Stimulated activated CD8-positive, alpha-beta memory T cell treated with anti-CD3 and anti-CD28 coated beads, Interleukin-7, amount 100 ng/mL, for 48 hours (primary cell): ENCODE data around the gene GPR15LG.
A peak's percentile ranks its signal among the peaks of the same experiment; 100 is the strongest.

Experiments used
- DNase-seq, 2 donors: peaks; one replicate each; pipeline ENCODE4 v3.0.0-alpha.2; 2020; ENCODE audit warnings: low read depth in 1 of 2; ENCODE audit errors: extremely low read depth in 1 of 2

GPR15LG gene

DNA sequence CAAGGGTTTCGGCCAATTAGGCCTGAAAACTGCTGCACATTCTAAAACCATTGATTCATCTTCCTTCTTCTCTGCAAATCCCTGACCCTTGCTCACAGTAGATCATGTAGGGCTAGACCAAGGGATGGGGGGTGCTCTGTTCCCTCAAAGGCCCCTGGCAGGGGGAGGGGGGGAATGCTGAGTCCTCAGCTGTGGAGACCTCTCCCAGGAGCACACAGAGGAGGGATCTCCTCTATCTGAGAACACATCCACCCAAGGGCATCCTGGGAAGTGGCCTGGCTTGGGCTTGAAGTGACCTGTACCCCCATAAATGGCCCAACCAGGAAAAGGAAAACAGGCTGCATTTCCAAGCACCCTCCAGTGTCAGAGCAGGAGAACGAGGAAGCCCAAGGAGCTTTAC lies 19.7 kb downstream of the GPR15LG start:
- no peak for DNase-seq

GRCh38 chr10:84193846-84194423 lies 20.3 kb downstream of the GPR15LG start:
- no peak for DNase-seq

DNA sequence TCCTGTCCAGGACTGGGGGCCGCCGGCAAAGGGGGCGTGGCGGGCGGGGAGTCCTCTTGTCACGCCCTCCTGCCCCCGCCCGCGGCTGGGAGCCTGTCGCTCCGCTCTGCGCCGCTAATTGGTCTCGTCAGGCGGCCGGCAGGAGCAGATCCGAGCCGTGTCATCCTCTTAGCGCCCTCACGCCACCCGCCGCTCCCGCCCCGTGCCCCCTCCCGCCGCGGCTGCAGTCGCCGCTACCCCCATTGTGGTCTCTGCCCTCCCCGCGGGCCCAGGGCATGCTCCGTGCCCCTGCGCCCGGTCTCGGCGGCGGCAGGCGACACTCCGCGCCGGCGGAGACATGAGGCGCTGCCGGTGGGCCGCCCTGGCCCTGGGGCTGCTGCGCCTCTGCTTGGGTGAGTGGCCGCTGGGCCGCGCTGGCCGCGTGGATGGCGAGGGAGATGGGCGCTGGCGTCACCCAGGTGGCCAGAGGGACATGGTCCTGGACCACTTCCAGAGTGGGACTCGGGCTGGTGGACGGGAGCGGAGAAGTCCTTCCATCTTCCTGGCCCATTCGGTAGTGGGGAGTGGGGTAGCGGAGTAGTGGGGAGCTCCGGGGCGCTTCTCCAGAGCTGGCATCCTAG lies 20.9 kb downstream of the GPR15LG start, which contains the start of gene CDHR1:
Gene CDHR1, plus strand, starts transcription at position 114 of the 620 bp plus-strand sequence. Its CDS starts 224 bp downstream, at position 338.
- DNase-seq = peak; percentile 26

DNA sequence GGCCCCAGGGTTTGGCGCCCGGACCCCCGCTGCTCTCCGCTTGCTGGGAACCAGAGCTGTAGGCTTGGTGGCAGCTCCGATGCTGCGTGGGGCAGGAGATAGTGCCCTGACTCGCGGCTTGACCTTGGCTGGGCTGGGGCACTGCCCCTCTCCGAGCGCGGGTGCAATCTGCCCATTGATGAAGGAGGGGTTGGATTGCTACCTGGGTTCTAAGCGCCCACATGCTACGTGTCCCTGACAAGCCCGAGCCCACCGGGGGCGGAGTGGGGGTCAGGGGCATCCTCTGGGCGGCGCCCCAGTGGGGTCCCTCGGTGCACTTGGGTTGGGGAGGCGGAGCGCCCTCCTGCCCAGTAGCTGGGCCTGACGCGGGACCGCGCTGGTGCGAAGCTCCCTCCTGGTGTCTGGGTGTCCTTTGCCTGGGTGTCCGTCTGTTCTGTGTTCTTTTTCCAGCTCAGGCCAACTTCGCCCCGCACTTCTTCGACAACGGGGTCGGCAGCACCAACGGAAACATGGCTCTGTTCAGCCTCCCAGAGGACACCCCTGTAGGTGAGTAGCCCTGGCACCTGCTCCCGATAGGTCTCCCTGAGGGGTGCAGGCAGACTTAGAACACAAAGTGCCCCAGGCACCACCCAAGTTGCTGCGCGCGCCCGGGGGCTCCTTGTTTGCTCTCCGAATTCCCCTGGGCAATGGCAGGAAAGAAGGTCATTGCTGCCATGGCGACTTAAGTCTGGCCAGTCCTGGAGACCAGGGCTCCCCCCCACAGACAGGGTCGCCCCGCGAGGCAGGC lies 21.6 kb downstream of the GPR15LG start:
- no peak for DNase-seq

- DNase-seq = no peak
These were observed 22.5 kb downstream of the GPR15LG start for GRCh38 chr10:84196083-84196482.

DNA sequence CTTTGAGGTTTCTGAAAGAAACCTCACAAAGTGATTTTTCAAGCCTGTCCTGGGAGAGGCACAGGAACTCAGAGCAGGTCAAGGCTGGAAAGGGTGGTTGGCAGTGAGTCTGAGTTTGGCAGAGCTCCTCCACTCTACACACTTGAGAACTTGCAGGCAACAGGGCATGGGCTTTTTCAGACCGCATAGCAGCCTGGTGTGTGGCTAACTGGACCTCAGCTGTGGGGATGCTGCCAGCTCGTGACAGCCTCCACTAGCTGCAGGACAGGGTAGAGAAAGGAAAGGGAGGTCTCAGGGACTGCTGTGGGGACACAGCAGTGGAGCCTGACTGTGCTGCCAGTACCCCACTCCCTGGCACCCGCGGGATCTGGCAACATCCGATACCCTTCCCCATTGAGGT lies 23.3 kb downstream of the GPR15LG start:
- DNase-seq = no peak

- DNase-seq = no peak
These were observed 24.0 kb downstream of the GPR15LG start for GRCh38 chr10:84197643-84198042.

DNA sequence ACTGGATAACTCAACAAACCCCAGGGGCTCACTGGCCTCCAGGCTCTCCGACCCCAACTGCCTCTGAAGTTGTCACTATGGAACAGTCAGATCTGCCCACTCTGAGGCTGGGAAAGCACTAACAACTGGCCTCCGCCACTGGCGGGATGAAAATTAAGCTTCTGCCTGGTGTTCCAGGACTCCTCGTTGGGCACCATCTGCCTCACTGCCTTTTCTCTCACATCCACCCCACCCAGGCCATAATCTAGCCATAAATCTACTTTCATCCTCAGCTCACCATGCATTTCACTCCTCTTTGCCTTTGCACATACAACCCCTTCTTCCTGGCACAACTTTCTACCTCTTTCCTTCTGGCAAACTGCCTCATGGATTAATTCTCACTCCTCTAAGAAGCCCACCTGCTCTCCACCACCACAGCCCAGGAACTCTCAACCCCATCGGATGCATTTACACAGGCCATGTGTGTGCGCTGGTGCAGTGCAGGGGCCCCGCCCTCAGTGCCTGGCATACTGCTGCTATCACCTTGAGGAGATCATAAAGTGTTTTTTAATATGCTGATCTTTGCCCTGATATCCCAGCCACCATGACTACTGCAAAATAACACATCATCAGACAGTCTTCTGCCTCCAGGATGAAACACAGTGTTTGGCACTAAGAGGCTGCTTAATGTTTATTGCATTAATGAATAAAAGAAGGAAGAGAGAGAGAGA lies 24.8 kb downstream of the GPR15LG start:
- DNase-seq = no peak

- no peak for DNase-seq
These were observed 27.1 kb downstream of the GPR15LG start for GRCh38 chr10:84200537-84201243.

DNA sequence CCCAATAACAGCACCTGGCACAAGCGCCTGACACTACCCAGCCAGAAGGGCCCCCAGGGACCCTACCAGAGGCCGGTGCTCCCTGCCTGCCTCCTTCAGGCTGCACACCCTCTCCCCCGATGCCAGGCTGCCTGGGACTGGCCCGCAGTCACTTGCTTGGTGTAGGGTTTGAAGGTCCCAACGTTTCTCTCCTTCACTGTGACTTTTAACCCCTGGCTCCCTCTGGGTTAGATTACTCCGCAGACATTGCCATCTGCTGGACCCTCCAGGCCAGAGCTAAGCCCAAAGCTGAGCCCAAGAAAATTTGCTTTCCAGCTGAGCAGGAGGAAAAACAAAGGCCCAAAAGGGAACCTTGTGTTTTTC lies 27.6 kb downstream of the GPR15LG start:
- DNase-seq = no peak

GRCh38 chr10:84201682-84202081 lies 28.1 kb downstream of the GPR15LG start:
- DNase-seq = no peak

- no peak for DNase-seq
These were observed 28.7 kb downstream of the GPR15LG start for GRCh38 chr10:84202349-84202748.

- no peak for DNase-seq
These were observed 30.5 kb downstream of the GPR15LG start for GRCh38 chr10:84204122-84204521.

DNA sequence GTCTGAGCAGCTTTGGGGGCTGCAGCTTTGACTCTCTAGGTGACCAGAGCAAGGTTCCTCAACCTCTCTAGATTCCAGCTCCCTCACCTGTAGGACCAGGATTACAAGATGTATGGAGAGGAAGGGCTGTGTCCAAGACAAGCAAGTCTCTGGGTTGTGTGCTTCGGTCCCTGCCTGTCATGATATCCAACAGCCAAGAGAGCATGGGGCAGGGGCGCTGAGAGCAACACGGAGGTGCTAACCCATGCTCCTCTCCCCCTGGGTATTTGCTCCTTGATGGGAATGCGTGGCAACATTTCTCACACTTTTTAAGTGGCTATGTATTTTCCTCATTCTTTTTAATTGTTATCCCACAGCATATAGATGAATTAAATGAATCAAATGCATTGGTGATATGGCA lies 31.0 kb downstream of the GPR15LG start:
- no peak for DNase-seq

DNA sequence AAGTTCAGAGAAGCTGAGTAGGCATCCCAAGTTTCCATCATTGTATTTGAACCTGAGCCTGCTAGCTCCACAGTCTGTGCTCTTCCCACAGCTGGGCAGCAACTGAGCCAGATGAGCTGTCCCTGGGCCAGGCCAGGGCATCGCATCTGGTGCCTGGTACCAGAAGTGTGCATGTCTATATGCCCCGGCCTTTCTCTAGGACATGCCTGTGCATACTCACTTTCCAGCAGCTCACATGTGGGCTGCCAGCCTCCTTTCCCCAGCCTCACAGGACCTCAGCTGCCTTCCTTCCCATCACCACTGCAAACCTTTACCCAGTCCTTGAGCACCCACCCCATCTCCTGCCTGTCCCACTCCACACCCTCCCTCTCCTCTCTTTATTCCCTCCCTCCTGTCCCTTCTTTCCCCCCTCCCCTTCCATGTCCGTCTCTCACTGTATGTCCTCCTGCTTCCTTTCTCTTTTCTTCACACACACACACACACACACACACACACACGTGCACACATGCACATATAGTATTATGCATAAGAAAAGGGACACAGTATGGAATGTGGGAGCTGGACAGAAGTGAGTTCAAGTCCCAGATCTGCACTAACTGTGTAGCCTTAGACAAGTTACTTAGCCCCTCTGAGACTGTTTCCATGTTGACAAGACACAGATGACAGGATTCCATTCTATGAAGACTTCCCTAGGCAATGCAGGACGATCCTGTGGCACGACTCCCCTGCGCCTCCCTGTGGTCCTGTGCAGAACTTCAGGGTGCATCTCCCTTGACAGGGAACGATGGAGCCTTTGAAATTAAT lies 31.6 kb downstream of the GPR15LG start:
- peak; percentile 26 to 39 for DNase-seq

DNA sequence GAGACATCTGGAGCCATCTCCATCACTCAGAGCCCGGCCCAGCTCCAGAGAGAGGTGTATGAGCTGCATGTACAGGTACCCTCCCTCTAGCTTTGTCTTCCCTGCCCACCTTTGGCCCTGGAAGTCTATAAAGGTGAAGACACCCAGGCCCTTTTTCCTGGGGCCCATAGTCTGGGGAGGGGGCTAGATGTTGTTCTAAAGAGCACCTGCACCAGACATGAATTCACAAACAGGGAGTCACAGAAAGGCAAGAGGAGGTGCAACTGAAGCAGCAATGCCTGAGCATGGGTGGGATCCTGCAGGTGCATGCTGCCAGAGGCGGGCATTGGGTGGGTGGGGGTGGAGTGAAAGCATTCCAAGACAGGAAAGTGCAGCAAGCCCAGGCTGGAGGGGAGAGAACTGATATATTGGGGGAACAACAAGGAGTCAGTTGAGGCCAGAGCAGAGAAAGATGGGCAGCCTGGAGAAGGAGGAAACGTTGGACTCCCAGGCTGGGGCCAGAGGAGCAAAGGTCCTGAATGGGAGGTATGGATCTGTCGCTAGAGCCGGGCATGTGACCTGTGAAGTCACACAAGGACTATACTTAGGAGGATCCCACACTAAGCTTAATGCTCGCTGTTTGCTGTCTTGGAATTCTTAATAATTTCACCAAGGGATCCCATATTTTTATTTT lies 32.4 kb downstream of the GPR15LG start:
- DNase-seq = no peak

DNA sequence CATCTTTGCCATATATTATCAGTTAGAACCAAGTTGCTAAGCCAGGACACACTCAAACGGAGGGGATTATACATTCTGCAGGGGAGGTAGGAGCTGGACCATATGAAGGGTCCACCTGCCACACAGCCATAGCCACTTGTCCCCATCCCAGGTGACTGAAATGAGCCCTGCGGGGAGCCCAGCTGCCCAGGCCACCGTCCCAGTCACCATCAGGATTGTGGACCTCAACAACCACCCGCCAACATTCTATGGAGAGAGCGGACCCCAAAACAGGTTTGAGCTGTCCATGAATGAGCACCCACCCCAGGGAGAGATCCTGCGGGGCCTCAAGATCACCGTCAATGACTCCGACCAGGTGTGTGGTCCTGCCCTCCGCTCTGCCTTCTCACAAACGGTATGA lies 34.4 kb downstream of the GPR15LG start:
- DNase-seq = no peak

DNA sequence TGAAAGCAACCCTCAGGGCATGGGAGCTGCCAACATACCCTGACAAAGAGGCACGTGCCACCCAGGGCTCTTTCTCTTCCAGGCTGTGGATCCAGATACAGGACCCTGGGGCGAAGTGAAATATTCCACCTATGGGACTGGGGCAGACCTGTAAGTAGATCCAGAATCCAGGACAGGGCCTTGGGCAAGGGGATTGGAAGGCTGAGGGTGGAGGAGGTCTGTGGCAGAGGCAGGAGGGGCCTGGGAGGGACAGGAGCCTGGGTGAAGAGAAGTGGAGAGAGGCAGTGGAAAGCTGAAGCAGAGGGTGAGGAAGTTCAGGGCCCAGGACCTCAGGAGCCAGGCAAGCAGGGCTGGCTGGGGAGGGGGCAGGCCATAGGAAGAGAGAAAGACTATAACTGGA lies 38.0 kb downstream of the GPR15LG start:
- DNase-seq = no peak

- no peak for DNase-seq
These were observed 38.4 kb downstream of the GPR15LG start for GRCh38 chr10:84212014-84212413.

DNA sequence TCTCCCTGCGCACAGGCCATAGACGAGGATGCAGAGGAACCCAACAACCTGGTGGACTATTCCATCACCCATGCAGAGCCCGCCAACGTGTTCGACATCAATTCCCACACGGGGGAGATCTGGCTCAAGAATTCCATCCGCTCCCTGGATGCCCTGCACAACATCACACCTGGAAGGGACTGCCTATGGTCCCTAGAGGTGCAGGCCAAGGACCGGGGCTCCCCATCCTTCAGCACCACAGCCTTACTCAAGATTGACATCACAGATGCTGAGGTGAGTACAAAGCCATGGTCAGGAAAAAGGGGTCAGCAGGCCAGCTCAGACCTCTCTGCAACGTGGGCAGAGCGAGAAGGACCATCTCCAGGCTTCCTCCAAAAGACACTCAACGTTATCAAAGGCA lies 39.5 kb downstream of the GPR15LG start:
- DNase-seq = no peak
